Left lung (tissue), 10 donors: ENCODE data around the gene NAA15. TPM values are rescaled to one million over a fixed set of nuclear protein-coding genes. Genes with fewer than 3 reads are reported as not detected.

Source experiments
- ATAC-seq: fragments of 200-7000 bp; cut with Tn5 transposase; one replicate; pipeline ENCODE4 v1.9.1; 2020; ENCODE audit warnings: moderate library complexity
- DNase-seq, 4 donors: peaks; one replicate each; pipeline ENCODE4 v3.0.0-alpha.2; 2013 to 2020
- H3K27ac ChIP-seq, 2 donors: fragments of 200-600 bp; sonication (generic) in 1 of 2; one replicate each; pipeline versions ENCODE4 v1.5.0 to v1.8.0; 2020 to 2021
- H3K27me3 ChIP-seq, 2 donors: fragments of 200-600 bp; sonication (generic) in 1 of 2; one replicate each; pipeline versions ENCODE4 v1.5.0 to v1.8.0; 2020 to 2021
- H3K36me3 ChIP-seq, 2 donors: fragments of 200-600 bp; sonication (generic) in 1 of 2; one replicate each; pipeline versions ENCODE4 v1.5.0 to v1.8.0; 2020 to 2021
- H3K4me1 ChIP-seq, 2 donors: fragments of 200-600 bp; one replicate each; pipeline ENCODE4 v1.8.0; 2021
- H3K4me3 ChIP-seq, 2 donors: fragments of 200-600 bp; sonication (generic) in 1 of 2; one replicate each; pipeline versions ENCODE4 v1.5.0 to v1.8.0; 2020 to 2021; ENCODE audit warnings: mild to moderate bottlenecking in 1 of 2
- H3K9me3 ChIP-seq, 2 donors: fragments of 200-600 bp; sonication (generic) in 1 of 2; one replicate each; pipeline versions ENCODE4 v1.5.0 to v1.8.0; 2020 to 2021
- intact Hi-C, 2 donors: fragments of 100-400 bp; cut with DNase I; formaldehyde crosslinking; loops; one replicate each; pipeline versions ENCODE4 v1.11.2 to v1.14.2; 2022
- polyA plus RNA-seq, 6 donors: library from polyadenylated mRNA; unstranded; fragments of 120-200 nt; gene quantifications; one replicate each; pipeline ENCODE4 v1.2.1, GENCODE V29; 2013; ENCODE audit not compliant: insufficient read length in 6 of 6
- total RNA-seq, 2 donors: library from RNA; stranded (reverse); fragmentation: NEBNext Ultra II Directional; extraction: Animal tissue kit (Norgen Biotek cat#: 25700); gene quantifications; one replicate each; pipeline ENCODE4 v1.2.1, GENCODE V29; 2021
- TF ChIP-seq, protein P1 (sequence below), 2 donors: fragments of 200-600 bp; sonication (generic) in 1 of 2; IDR thresholded peaks; one replicate each; pipeline versions ENCODE4 v1.5.0 to v1.8.0; 2021; ENCODE audit warnings: antibody characterized with exemption in 2 of 2
- donor health status: DM: no; HTN: yes; CAD: no.
- donor health status: DM: no; HTN: no; CAD: no.

Gene NAA15
- total and polyA plus RNA-seq, 8 donors: 30.0 to 49.6 (median 32.8) TPM

DNA sequence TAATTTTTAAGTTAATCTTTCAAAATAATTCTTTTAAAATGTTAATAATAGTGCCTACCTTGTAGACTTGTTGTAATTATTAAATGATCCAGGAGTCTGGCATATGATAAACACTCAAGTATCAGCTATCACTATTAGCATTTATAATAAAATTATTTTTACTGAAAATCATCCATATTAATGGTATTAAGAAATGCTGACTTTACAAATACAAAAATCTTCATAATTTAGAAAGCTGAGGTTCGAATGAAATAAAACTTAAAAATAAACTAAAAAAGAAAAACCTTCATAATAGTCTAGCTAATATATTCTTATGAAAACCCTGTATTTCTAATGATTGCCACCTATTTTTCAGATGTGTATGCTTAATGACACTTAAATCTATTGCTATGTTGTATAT lies 26.5 kb upstream of the NAA15 start:
- Histone ChIP-seq H3K4me1 (peaks cover 4 to 10% of the 10 kb centered on the region in 2 donors), H3K27ac (no peak overlapping the region), H3K27me3 (peaks cover 33 to 48% of the 10 kb centered on the region in 2 donors), H3K4me3 (no peak overlapping the region), H3K9me3 (no peaks in the 10 kb centered on the region), H3K36me3 (no peaks in the 10 kb centered on the region)
- DNase-seq (no peak), ATAC-seq (no peak)
- intact Hi-C loops: no loop called here
- TF ChIP-seq, protein P1, sequence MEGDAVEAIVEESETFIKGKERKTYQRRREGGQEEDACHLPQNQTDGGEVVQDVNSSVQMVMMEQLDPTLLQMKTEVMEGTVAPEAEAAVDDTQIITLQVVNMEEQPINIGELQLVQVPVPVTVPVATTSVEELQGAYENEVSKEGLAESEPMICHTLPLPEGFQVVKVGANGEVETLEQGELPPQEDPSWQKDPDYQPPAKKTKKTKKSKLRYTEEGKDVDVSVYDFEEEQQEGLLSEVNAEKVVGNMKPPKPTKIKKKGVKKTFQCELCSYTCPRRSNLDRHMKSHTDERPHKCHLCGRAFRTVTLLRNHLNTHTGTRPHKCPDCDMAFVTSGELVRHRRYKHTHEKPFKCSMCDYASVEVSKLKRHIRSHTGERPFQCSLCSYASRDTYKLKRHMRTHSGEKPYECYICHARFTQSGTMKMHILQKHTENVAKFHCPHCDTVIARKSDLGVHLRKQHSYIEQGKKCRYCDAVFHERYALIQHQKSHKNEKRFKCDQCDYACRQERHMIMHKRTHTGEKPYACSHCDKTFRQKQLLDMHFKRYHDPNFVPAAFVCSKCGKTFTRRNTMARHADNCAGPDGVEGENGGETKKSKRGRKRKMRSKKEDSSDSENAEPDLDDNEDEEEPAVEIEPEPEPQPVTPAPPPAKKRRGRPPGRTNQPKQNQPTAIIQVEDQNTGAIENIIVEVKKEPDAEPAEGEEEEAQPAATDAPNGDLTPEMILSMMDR (IDR thresholded peaks at IDR 0.05): no peak

DNA sequence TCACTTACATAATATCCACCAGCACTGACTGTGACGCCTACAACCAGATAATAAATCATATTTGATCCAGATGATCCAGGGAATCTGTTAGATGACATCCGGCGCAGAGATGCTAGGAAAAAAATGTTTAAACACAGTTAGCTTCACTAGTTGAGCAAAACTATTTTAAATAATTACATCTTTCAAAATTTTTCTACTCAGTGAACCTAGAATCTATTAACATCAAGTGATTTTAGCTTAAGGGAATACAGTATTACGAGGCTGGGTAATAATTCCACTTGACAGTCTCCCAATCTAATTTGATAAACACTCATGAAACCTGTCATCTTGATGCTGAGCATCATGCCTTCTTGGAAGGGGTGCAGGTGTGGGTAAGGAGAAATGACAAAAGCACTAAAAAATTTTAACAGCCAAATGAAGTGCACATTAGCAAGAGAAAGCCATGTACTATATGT lies 26.0 kb upstream of the NAA15 start:
- peaks cover 8 to 15% of the 10 kb centered on the region in 2 donors for H3K4me1 ChIP-seq
- H3K27ac ChIP-seq: no peak overlapping the region
- no peaks in the 10 kb centered on the region for H3K9me3 ChIP-seq
- H3K4me3 ChIP-seq: no peak overlapping the region
- H3K27me3 ChIP-seq: peaks cover 38 to 53% of the 10 kb centered on the region in 2 donors
- no peaks in the 10 kb centered on the region for H3K36me3 ChIP-seq
- intact Hi-C loops: no loop called here
- TF ChIP-seq, protein P1 (IDR thresholded peaks at IDR 0.05): no peak
- DNase-seq (no peak), ATAC-seq (no peak)

DNA sequence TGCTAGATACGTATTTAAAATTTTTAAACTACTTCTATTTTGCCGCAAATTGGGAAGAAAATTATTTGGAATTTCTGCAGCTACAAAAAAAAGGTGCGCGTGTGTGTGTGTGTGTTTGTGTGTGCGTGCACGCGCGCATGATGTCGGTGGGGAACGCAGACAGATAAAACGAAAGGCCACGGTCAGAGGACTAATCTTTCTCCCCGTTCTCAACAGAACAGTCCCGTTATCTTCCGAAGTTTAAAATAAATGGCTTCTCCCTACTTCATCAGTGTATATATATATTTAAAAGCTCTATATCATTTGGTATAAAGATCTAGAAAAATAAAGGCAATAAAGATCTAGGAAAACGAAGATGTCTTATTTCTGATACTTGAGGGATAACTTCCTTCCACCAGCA lies 22.8 kb upstream of the NAA15 start:
- peaks cover 8 to 16% of the 10 kb centered on the region in 2 donors for H3K4me1 ChIP-seq
- no peak overlapping the region for H3K4me3 ChIP-seq
- H3K9me3 ChIP-seq: no peaks in the 10 kb centered on the region
- peak in 1 of 4 donors; percentile 11 for DNase-seq
- H3K27me3 ChIP-seq: peaks cover 39 to 70% of the 10 kb centered on the region in 2 donors
- ATAC-seq: no peak
- TF ChIP-seq, protein P1 (IDR thresholded peaks at IDR 0.05): no peak
- H3K36me3 ChIP-seq: no peaks in the 10 kb centered on the region
- no peak overlapping the region for H3K27ac ChIP-seq
- intact Hi-C loops: no loop called here

DNA sequence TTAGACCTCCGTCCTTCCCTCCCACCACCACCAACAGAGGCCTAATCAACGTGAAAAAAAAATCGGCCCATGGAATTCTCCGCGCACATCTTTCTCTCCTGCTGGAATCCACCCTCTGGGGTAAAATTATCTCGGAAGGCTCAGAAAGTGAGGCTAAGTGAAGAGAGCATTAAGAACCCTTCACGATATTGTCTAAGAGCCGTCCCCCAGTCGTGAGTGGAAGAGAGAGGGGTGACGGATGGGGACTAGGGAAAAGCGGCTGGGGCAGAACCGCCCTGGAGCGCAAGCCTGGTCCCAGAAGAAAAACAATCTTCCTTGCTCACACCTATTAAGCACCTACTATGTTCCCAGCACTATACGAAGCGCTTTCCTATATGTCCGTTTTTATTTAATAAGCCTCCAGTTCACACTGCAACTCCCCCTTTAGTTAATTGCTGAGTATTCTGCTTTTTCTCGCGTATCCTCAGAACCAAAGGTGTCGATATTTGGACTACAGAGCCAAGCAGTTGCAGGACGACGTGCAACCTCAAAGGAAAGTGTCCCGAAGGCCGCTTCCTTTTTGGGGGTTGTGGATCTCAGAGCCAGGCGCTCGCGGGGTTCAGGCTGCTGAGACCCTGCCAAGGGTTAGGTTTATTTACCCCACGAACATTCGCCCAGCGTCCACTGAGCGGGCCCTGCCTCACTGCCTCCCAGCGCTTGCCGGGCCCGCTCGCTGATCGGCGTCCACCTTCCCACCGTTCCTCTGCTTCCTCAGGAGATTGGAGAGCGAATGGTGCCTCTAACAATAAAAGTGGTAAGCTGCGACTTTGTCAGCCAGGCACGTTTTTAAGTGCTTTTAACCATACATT lies 22.2 kb upstream of the NAA15 start:
- H3K36me3 ChIP-seq: no peaks in the 10 kb centered on the region
- peaks cover 8 to 16% of the 10 kb centered on the region in 2 donors for H3K4me1 ChIP-seq
- no peaks in the 10 kb centered on the region for H3K9me3 ChIP-seq
- peaks cover 39 to 70% of the 10 kb centered on the region in 2 donors for H3K27me3 ChIP-seq
- peak overlapping the region; percentile 21 to 32 for H3K4me3 ChIP-seq
- DNase-seq: peak in 3 of 4 donors; percentile 19 to 83 (median 25)
- intact Hi-C loops: no loop called here
- H3K27ac ChIP-seq: no peak overlapping the region
- ATAC-seq: peak; percentile 63
- TF ChIP-seq, protein P1 (IDR thresholded peaks at IDR 0.05): no peak
